HCT116 (cell line): Measurements from ENCODE around the gene APBA3. TPM values are rescaled to one million over a fixed set of nuclear protein-coding genes. Genes with fewer than 3 reads are reported as not detected.

Experiments
- ATAC-seq: fragments of 200-7000 bp; cut with Tn5 transposase; 2 replicates; pipeline ENCODE4 v1.9.1; 2020; ENCODE audit warnings: mild to moderate bottlenecking, moderate library complexity
- BruUV-seq: library from RNA; stranded (reverse); fragments of 400-500 nt; replicated peaks from 2 replicates; lab custom pipeline; 2021; lab: Mats Ljungman, UMichigan
- CTCF ChIA-PET: fragments of 300-600 bp; sonication (Branson Sonifier 250); formaldehyde crosslinking; loops from one replicate; lab custom pipeline; 2021; ENCODE audit warnings: antibody characterized with exemption; lab: Charles Lee
- POLR2A ChIA-PET: fragments of 300-600, 350-600 bp; sonication (Branson Sonifier 250); formaldehyde crosslinking; loops from one replicate; lab custom pipeline; 2021; ENCODE audit warnings: antibody characterized with exemption; lab: Charles Lee
- RAD21 ChIA-PET, 2 experiments: fragments of 300-600 bp; sonication (Branson Sonifier 250); formaldehyde crosslinking; loops; one replicate each; lab custom pipeline; 2023; ENCODE audit warnings: low total read pairs in 2 of 2; ENCODE audit not compliant: uncharacterized antibody in 2 of 2, unreplicated experiment in 2 of 2, low non-redundant PET in 1 of 2; lab: Charles Lee
- DNase-seq: peaks from one replicate; pipeline ENCODE4 v3.0.0-alpha.2; 2010; ENCODE audit warnings: low read depth, low spot score
- H2AFZ ChIP-seq: fragments of 200-600 bp; shearing (Covaris generic), sonication (generic); 2 replicates; pipeline ENCODE4 v1.6.1; 2017; ENCODE audit warnings: low read depth, mixed run types, mixed read lengths, antibody characterized with exemption, low read length; ENCODE audit not compliant: poor library complexity, severe bottlenecking
- H3K27ac ChIP-seq: 2 replicates; pipeline ENCODE4 v1.5.1; 2012; ENCODE audit warnings: low read depth, low read length
- H3K27me3 ChIP-seq: fragments of 200-600 bp; sonication (generic); 2 replicates; pipeline ENCODE4 v1.6.1; 2016; ENCODE audit warnings: mixed run types, low read length, mixed read lengths; ENCODE audit not compliant: insufficient read depth
- H3K36me3 ChIP-seq, 2 experiments: fragments of 200-500 bp in 1 of 2; fragments of 200-600 bp in 1 of 2; sonication (Bioruptor generic) in 1 of 2; sonication (generic) in 1 of 2; 2 replicates each; pipeline versions ENCODE4 v1.5.1 to v1.6.1; 2014 to 2016; ENCODE audit warnings: low read length in 2 of 2, inconsistent platforms in 1 of 2, mixed read lengths in 1 of 2, mixed run types in 1 of 2; ENCODE audit not compliant: insufficient read depth in 2 of 2, control insufficient read depth in 1 of 2
- H3K4me1 ChIP-seq, 2 experiments: fragments of 200-600 bp in 1 of 2; sonication (generic) in 1 of 2; 2 replicates each; pipeline versions ENCODE4 v1.5.1 to v1.6.1; 2012 to 2017; ENCODE audit warnings: low read length in 2 of 2, inconsistent platforms in 1 of 2, mild to moderate bottlenecking in 1 of 2, mixed read lengths in 1 of 2, mixed run types in 1 of 2, moderate library complexity in 1 of 2; ENCODE audit not compliant: insufficient read depth in 2 of 2, control insufficient read depth in 1 of 2
- H3K4me2 ChIP-seq: fragments of 200-600 bp; sonication (generic); 2 replicates; pipeline ENCODE4 v1.6.1; 2017; ENCODE audit warnings: mixed run types, low read length, mixed read lengths
- H3K4me3 ChIP-seq, 2 experiments: fragments of 200-600 bp in 1 of 2; sonication (generic) in 1 of 2; replicated peaks in 1 of 2; 2 replicates each; pipeline ENCODE4 v1.5.1; 2011 to 2016; ENCODE audit warnings: low read length in 2 of 2, control low read depth in 1 of 2, low read depth in 1 of 2, mild to moderate bottlenecking in 1 of 2, mixed read lengths in 1 of 2, mixed run types in 1 of 2
- H3K79me2 ChIP-seq: fragments of 200-600 bp; sonication (generic); 2 replicates; pipeline ENCODE4 v1.6.1; 2017; ENCODE audit warnings: mild to moderate bottlenecking, mixed run types, low read length, moderate library complexity, mixed read lengths; ENCODE audit not compliant: insufficient read depth
- H3K9ac ChIP-seq: fragments of 200-600 bp; sonication (generic); 2 replicates; pipeline ENCODE4 v1.6.1; 2016; ENCODE audit warnings: low read length, mixed read lengths
- H3K9me2 ChIP-seq: fragments of 200-600 bp; sonication (generic), shearing (Covaris generic); 2 replicates; pipeline ENCODE4 v1.6.1; 2017; ENCODE audit warnings: mixed run types, mild to moderate bottlenecking, moderate library complexity; ENCODE audit not compliant: insufficient read depth
- H3K9me3 ChIP-seq, 2 experiments: fragments of 200-500 bp in 1 of 2; fragments of 200-600 bp in 1 of 2; sonication (Bioruptor generic) in 1 of 2; sonication (generic) in 1 of 2; 2 replicates each; pipeline ENCODE4 v1.6.1; 2014 to 2017; ENCODE audit warnings: low read length in 2 of 2, mixed read lengths in 2 of 2, inconsistent platforms in 1 of 2, low read depth in 1 of 2, mild to moderate bottlenecking in 1 of 2, mixed run types in 1 of 2, moderate library complexity in 1 of 2; ENCODE audit not compliant: control insufficient read depth in 1 of 2, insufficient read depth in 1 of 2
- H4K20me1 ChIP-seq: fragments of 200-600 bp; sonication (generic), shearing (Covaris generic); 2 replicates; pipeline ENCODE4 v1.6.1; 2017; ENCODE audit warnings: mixed run types, mild to moderate bottlenecking, moderate library complexity; ENCODE audit not compliant: insufficient read depth
- CEBPB ChIP-seq: IDR thresholded peaks from 2 replicates; pipeline ENCODE4 v1.6.1; 2012; ENCODE audit warnings: low read depth
- CTCF ChIP-seq, 3 experiments: fragments of 200-600 bp in 1 of 3; sonication (generic) in 1 of 3; IDR thresholded peaks in 2 of 3; conservative IDR thresholded peaks in 1 of 3; 2 replicates each; pipeline ENCODE4 v1.5.1; 2012 to 2017; ENCODE audit warnings: low read depth in 2 of 3, low read length in 2 of 3, antibody characterized with exemption in 1 of 3, borderline replicate concordance in 1 of 3, control low read depth in 1 of 3, mild to moderate bottlenecking in 1 of 3, mixed read lengths in 1 of 3, mixed run types in 1 of 3, moderate library complexity in 1 of 3; ENCODE audit not compliant: insufficient read depth in 1 of 3
- EGR1 ChIP-seq: IDR thresholded peaks from 2 replicates; pipeline ENCODE4 v1.6.1; 2012; ENCODE audit warnings: low read depth
- EZH2 ChIP-seq: fragments of 200-600 bp; sonication (generic); IDR thresholded peaks from 2 replicates; pipeline ENCODE4 v1.6.1; 2017; ENCODE audit warnings: antibody characterized with exemption, mixed run types
- EZH2phosphoT487 ChIP-seq: fragments of 200-600 bp; IDR thresholded peaks from 2 replicates; pipeline ENCODE4 v1.6.1; 2018; ENCODE audit warnings: antibody characterized with exemption, borderline replicate concordance
- FOSL1 ChIP-seq: IDR thresholded peaks from 2 replicates; pipeline ENCODE4 v1.6.1; 2012; ENCODE audit warnings: low read depth
- MAX ChIP-seq: IDR thresholded peaks from 2 replicates; pipeline ENCODE4 v1.6.1; 2012
- POLR2A ChIP-seq: IDR thresholded peaks from 2 replicates; pipeline ENCODE4 v1.7.0; 2011; ENCODE audit warnings: borderline replicate concordance; ENCODE audit not compliant: insufficient read depth, insufficient read length; ENCODE audit errors: extremely low read depth
- POLR2AphosphoS5 ChIP-seq: IDR thresholded peaks from 2 replicates; pipeline ENCODE4 v1.6.1; 2011; ENCODE audit warnings: mild to moderate bottlenecking, low read depth, low read length, moderate library complexity
- TCF7L2 ChIP-seq: IDR thresholded peaks from 2 replicates; pipeline ENCODE4 v1.7.0; 2011; ENCODE audit warnings: borderline replicate concordance, inconsistent platforms; ENCODE audit not compliant: insufficient read depth, insufficient read length; ENCODE audit errors: extremely low read depth
- YY1 ChIP-seq: IDR thresholded peaks from 2 replicates; pipeline ENCODE4 v1.6.1; 2011; ENCODE audit warnings: low read length, low read depth, moderate library complexity, mild to moderate bottlenecking; ENCODE audit not compliant: insufficient replicate concordance; ENCODE audit errors: extremely low read depth
- ZFX ChIP-seq: fragments of 450-650 bp; IDR thresholded peaks from 2 replicates; pipeline ENCODE4 v1.6.1; 2017
- intact Hi-C: fragments of 100-400 bp; cut with micrococcal nuclease; formaldehyde crosslinking; loops from 2 replicates; pipeline ENCODE4 v1.10.0; 2022
- total RNA-seq: library from RNA; stranded (reverse); gene quantifications from one replicate; pipeline ENCODE4 v1.2.1, GENCODE V29; 2021; ENCODE audit not compliant: unreplicated experiment
- TF ChIP-seq, protein P1 (sequence below): IDR thresholded peaks from 2 replicates; pipeline ENCODE4 v1.6.1; 2012

The APBA3 gene
- total RNA-seq, 1 experiment from 2014 or later = 29.5 TPM

GRCh38 chr19:3748965-3749364, 12.5 kb downstream of the APBA3 start:
- H3K27ac ChIP-seq = no peak overlapping the region
- H3K4me1 ChIP-seq = no peaks in the 10 kb centered on the region
- TF ChIP-seq CEBPB (no peak), CTCF (IDR thresholded peaks at IDR 0.05 in 2 of 3, conservative IDR thresholded peaks at IDR 0.05 in 1 of 3; ENCODE audit: borderline replicate concordance in 1 of 3, insufficient read depth in 1 of 3, low read depth in 2 of 3, low read length in 2 of 3) (no peak), FOSL1 (no peak), EZH2 (no peak)
- TF ChIP-seq, protein P1, sequence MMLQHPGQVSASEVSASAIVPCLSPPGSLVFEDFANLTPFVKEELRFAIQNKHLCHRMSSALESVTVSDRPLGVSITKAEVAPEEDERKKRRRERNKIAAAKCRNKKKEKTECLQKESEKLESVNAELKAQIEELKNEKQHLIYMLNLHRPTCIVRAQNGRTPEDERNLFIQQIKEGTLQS = no peak
- intact Hi-C loops = no loop called here
- H4K20me1 ChIP-seq = no peaks in the 10 kb centered on the region
- H3K9ac ChIP-seq = no peak overlapping the region
- H3K4me3 ChIP-seq = no peak overlapping the region
- peaks cover 0 to 3% of the 10 kb centered on the region in 2 experiments; a peak in 2 of 4 replicates for H3K36me3 ChIP-seq
- H3K79me2 ChIP-seq = no peaks in the 10 kb centered on the region
- H3K4me2 ChIP-seq = no peak overlapping the region
- CTCF ChIA-PET = no interaction called here
- no peak for ATAC-seq
- POLR2A ChIA-PET = interaction anchor here (1.1 kb wide), 1 partner anchor 14 kb away, joined by 4 read pairs; the partner anchor contains the start of gene MRPL54
- no TSS peak for BruUV-seq
- DNase-seq = no peak
- RAD21 ChIA-PET = interaction anchor here in 1 of 2 experiments (0.6 kb wide), 1 partner anchor 81 kb away, joined by 4 read pairs; no protein-coding TSS in a partner anchor
- H2AFZ ChIP-seq = no peak overlapping the region
- no peaks in the 10 kb centered on the region for H3K27me3 ChIP-seq
- H3K9me3 ChIP-seq = no peaks in the 10 kb centered on the region
- H3K9me2 ChIP-seq = no peaks in the 10 kb centered on the region

DNA sequence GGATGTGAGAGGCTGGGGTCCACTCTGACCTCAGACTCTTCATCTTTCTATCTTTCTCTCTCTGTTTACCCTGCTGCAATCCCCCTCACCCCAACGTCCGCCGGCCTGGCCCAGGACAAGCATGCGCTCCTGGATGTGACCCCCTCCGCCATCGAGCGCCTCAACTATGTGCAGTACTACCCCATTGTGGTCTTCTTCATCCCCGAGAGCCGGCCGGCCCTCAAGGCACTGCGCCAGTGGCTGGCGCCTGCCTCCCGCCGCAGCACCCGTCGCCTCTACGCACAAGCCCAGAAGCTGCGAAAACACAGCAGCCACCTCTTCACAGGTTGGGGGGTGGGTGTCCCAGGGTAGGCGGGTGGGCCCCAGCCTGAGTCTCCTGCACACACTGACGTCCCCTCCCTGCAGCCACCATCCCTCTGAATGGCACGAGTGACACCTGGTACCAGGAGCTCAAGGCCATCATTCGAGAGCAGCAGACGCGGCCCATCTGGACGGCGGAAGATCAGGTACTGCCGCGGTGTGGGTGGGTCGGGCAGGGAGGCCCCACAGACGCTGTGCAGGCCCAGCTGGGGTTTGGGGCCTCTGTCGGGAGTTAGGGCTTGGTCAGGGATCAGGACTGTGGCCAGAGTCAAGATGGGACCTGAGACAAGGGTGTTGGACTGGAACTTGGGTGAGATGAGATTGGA, 15.0 kb downstream of the APBA3 start:
- RAD21 ChIA-PET = no interaction called here
- TF ChIP-seq POLR2AphosphoS5 = no peak
- TF ChIP-seq MAX = no peak
- TF ChIP-seq, protein P1 = no peak
- no peak for TF ChIP-seq YY1
- no peak for TF ChIP-seq TCF7L2
- no peak for TF ChIP-seq POLR2A
- TF ChIP-seq CTCF (IDR thresholded peaks at IDR 0.05 in 2 of 3, conservative IDR thresholded peaks at IDR 0.05 in 1 of 3; ENCODE audit: borderline replicate concordance in 1 of 3, insufficient read depth in 1 of 3, low read depth in 2 of 3, low read length in 2 of 3) = no peak
- no peak for TF ChIP-seq EGR1
- no peak for TF ChIP-seq ZFX
- no peak for TF ChIP-seq EZH2phosphoT487

More for the DNA sequence above, 15.0 kb downstream of the APBA3 start:
- Histone ChIP-seq H3K27ac (no peak overlapping the region), H3K36me3 (peaks cover 0 to 3% of the 10 kb centered on the region in 2 experiments; a peak in 2 of 4 replicates), H3K4me1 (no peaks in the 10 kb centered on the region), H3K27me3 (no peaks in the 10 kb centered on the region), H3K4me3 (no peak overlapping the region), H3K9ac (no peak overlapping the region), H3K9me3 (no peaks in the 10 kb centered on the region), H3K9me2 (no peaks in the 10 kb centered on the region), H4K20me1 (no peaks in the 10 kb centered on the region), H3K4me2 (no peak overlapping the region), H2AFZ (no peak overlapping the region), H3K79me2 (no peaks in the 10 kb centered on the region)
- CTCF ChIA-PET = interaction anchor here (1.2 kb wide), 1 partner anchor 15 kb away, joined by 3 read pairs; the partner anchor contains the start of gene APBA3
- POLR2A ChIA-PET = no interaction called here
- no peak for ATAC-seq
- BruUV-seq = no TSS peak
- intact Hi-C loops = no loop called here
- no peak for DNase-seq
